NCI-H69 (cell line): ENCODE measurements around the gene PITPNC1.
A peak's percentile ranks its signal among the peaks of the same experiment; 100 is the strongest.
"Not testable (repeated sequence)": the region's sequence is repeated elsewhere in the genome, so short reads cannot be mapped to it uniquely, and the experiment has no call there.

Experiments used
- DNase-seq: peaks from one replicate; lab custom pipeline; 2025; lab: John Stamatoyannopoulos, UW

Gene PITPNC1

GRCh38 chr17:67369676-67370075, 7.4 kb upstream of the PITPNC1 start:
- DNase-seq: no peak

DNA sequence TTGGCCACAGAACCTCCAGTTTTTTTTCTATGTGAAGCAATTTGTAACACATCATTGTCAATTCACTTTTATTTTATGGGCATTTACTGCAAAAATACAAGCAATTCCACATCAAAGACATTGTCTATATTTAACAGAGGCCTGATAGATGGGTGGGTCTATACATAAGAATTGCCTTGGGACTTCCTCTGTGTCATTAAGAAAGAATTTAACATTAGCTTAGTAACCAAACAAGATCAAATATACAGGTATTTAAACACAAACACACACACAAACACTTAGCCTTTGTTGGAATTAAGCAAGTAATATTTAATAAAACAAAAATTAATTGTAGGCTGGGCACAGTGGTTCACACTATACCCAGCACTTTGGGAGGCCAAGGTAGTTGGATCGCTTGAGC, 4.3 kb upstream of the PITPNC1 start:
- DNase-seq: no peak

DNA sequence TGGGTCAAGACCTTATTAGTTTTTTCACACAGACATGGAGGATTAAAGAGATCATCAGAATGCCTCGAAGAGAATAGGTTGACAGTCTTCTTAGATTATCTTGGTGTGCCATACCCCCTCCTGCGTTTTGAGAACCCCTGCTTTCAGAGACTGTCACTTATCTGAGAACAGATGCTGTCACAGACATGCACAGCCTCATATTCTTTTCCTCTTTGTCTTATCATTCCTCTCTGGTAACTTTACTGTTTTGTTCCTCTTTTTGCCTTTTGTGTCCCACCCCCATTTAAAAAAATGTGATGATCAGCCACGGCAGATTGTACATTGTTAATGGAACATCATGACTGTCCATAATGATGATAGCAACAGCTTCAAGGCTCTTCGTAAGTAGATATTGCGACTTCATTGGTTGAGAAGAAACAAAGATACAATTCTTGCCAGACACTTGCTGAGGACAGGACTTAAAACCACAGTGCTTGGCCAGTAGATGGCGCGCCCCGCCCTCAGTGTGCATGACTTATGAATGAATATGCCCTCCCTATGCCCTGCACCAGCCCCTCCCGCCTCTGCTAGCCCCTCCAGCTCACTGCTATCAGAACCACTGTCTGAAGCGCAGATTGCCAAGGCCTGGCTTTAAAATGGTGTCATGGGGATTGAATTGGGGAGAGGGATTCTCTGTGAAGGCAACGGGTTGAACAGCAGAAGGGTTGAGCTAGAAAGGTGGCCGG, 2.6 kb upstream of the PITPNC1 start:
- peak; percentile 90 for DNase-seq

DNA sequence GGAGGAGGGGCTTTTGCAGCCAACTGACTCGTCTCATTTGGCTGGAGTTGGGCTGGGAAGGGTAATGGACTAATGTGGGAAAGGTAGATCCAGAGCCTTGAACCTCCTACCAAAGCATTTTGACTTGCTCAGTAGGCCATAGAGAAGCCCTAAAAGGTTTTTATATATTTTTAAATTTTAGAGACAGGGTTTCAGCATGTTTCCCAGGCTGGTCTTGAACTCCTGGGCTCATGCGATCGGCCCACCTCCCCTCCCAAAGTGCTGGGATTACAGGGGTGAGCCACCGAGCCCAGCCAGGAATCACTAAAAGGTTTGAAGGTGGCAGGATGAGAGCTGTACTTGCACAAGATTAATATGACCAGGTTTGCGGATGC, 2.0 kb upstream of the PITPNC1 start:
- no peak for DNase-seq

DNA sequence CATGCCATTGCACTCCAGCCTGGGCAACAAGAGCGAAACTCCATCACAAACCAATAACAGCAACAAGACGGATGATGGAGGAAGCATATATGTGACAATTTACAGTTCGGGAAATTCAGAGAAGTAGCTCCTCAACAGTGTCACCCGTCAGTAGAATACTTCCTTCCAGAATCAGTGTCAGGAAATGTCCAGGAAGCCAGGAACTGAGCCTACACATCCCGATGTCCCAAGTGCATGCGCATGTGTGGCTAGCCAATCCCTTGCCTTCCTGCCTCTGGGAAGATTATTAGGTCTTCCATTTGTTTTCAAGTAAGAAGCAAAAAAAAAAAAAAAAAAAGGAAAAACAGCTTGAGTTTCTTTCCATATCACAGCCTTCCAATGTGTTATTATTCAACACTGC, 1.4 kb upstream of the PITPNC1 start:
- no peak for DNase-seq

DNA sequence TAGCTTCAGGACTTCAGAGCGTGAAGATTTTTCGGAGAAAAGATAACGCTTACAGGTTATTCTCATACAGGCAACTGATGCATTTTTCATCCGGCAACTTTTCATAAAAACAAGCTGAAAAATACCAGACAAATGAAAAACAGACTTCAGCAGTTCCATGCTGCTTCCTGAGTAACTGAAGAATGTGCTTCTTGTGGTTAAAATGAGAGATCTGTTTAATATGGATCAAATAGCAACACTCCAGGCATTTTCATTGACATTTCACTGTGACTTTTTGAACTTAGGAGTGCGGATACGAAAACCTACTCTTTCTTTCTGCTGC, 705 bp upstream of the PITPNC1 start:
- no peak for DNase-seq

DNA sequence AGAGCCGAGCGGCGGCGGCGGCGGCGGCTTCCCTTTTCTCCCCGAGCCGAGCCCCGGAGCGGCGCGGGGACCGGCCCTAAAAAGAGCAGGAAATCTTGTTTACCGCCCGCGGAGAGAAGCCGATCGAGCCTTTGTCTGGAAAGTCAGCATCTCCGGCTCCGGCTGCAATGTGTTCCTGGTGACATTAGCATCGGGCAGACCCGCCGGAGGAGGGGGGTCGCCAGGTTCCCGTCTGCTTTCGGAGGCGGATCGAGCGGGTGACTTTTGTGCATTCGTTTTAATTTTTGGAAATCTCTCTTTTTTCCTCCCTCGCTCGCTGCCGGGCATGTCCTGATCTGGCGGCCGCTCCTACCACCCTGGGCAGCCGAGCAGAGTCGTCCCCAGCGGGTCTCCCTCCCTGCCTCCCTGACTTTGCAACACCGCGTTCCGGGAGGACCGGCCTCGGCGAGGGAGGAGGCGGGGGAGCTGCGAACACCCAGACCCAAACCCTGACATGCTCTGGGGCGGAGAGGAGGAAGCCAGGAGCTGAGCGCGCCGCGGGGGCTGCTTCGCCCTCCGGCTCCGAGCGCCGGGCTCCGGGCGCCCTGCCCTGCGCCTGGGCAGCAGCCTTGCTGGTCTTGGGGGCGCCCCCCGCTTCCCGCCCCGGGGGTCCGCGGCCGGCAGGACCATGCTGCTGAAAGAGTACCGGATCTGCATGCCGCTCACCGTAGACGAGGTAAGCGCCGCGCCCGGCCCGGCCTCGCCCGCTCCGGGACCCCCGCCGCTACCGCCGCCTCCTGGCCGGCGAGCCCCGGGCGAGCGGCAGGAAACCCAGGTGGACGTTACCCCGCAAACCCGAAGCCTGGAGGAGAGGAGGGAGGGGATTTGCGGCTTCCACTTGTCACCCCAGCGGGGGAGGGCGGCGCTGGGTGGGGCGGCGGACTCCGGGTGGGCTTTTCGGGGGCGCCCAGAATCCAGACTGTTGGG, 690 bp downstream of the PITPNC1 start:
- DNase-seq: peak; percentile 80

- DNase-seq: peak; percentile 92
These were observed 1.6 kb downstream of the PITPNC1 start for GRCh38 chr17:67378454-67379250.

DNA sequence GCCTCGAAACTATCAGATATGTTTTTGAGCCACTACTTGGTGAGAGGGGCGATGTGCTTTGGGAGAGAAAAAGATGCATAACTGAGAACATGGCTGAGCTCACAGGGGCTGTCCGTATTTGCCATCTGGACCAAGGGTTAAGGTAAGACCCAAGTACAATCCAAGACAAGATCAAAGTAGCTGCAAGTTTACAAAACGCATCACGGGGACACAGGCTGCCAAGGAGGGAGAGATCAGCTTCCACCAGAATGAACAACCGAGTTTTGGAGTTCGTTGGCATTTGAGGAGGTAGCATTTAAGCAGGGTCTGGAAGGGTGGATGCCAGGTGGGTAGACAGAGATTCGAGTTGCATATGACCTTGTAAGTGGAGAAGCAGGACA, 2.2 kb downstream of the PITPNC1 start:
- DNase-seq: no peak

GRCh38 chr17:67381929-67382257, 4.8 kb downstream of the PITPNC1 start:
- DNase-seq: no peak

DNA sequence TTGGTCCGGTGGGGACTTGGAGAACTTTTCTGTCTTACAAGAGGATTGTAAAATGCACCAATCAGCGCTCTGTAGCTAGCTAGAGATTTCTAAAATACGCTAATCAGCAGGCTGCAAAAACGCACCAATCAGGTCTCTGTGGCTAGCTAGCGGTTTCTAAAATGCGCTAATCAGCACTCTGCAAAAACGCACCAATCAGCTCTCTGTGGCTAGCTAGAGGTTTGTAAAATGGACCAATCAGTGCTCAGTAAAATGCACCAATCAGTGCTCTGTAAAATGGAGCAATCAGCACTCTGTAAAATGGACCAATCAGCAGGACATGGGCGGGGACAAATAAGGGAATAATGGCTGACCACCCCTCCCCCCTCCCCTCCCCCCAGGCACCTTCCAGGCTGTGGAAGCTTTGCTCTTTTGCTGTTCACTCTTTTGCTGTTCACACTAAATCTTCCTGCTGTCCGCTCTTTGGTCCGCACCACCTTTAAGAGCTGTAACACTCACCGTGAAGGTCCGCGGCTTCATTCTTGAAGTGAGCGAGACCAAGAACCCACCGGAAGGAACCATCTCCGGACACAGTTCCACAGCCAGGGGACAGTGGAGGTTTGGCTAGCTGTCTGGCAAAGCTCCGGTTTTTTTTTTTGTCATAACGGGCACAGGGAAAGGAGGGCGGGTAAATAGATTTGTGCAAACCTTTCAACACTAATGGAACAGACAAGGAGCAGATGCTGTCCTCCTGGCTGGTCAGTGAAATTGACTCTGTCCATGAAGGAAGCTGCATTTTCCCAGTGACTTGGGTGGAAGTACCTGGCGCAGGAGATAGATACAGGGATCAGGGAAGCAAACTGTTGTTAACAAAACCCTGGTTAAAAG, 8.3 kb downstream of the PITPNC1 start:
- no peak for DNase-seq

GRCh38 chr17:67386965-67387551, 10.0 kb downstream of the PITPNC1 start:
- DNase-seq: peak; percentile 74

GRCh38 chr17:67388536-67388935, 11.5 kb downstream of the PITPNC1 start:
- DNase-seq: not testable (repeated sequence)

DNA sequence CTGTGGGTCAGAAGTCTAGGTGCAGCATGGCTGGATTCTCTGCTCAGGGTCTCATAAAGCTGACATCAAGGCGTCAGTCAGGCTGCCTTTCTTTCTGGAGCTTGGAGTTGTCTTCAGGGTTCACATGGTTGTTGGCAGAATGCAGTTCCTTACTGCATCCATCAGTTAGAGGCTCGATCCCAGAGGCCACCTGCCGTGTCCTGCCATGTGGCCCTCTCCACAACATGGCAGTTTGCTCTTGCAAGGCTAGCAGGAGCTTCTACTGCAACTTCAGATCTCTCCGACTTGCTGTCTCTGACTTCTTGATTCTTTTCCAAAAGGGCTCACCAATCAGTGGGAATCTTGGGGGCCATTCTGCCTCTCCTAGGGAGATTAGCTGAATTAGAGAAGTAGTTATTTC, 11.9 kb downstream of the PITPNC1 start:
- DNase-seq: no peak

- no peak for DNase-seq
These were observed 13.0 kb downstream of the PITPNC1 start for GRCh38 chr17:67390006-67390645.

DNA sequence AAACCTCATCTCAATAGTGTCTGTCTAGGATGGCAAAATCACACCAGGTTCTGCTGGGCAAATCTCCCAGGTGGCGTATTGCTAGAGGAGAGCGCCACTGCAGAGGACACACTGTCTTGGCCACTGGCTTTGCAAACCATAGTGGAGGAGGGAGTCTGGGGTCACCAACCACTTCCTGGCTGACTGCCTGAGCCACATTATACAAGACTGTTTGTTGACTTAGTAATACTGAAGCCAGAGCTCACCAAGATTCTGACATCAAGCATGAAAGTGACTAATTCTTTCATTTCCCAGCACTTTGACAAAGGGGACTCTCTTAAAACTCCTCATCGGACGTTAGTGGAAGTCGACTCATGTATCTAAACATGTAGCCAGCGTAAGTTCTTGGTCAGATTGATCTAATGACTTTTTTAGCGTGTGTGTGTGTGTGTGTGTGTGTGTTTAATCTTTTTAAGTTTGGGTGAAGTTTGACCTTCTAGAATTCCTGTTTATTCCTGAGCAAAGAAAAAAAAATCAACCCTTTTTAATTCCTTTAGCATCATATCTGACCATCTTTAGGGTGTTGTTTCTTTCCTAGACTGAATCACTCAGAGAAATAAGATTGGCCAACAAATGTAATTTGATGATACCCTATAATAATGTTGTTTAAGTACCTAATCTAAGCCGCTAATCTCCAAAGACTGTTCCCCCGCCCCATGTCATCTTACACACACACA, 13.7 kb downstream of the PITPNC1 start:
- peak; percentile 83 for DNase-seq

GRCh38 chr17:67392111-67392510, 15.0 kb downstream of the PITPNC1 start:
- no peak for DNase-seq

- DNase-seq: no peak
These were observed 16.8 kb downstream of the PITPNC1 start for GRCh38 chr17:67393809-67394397.

DNA sequence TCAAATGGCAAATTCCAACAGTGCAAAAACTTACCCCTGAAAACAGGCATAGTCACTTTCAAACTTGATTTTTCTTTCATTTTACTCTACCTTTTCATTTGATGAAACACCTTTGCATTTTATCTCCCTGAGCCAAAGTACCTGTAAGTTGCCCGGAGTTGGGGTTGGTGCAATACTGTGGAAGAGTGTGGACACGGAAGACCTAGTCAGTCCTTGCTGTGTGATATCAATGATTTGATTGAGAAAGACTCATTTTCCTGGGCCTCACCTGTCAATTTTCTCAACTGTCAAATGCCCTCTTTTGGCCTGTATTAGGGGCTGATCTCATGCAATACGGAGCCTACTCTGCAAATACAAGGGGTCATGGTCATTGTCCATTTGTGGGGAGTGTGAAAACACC, 22.6 kb downstream of the PITPNC1 start:
- no peak for DNase-seq

- DNase-seq: peak; percentile 59
These were observed 23.1 kb downstream of the PITPNC1 start for GRCh38 chr17:67400193-67400592.
